Measurements from ENCODE around the gene WWOX. TPM values are rescaled to one million over a fixed set of nuclear protein-coding genes. Genes with fewer than 3 reads are reported as not detected.

WWOX gene
- total and polyA plus RNA-seq, 4 donors: 5.4 to 61.5 (median 18.4) TPM

DNA sequence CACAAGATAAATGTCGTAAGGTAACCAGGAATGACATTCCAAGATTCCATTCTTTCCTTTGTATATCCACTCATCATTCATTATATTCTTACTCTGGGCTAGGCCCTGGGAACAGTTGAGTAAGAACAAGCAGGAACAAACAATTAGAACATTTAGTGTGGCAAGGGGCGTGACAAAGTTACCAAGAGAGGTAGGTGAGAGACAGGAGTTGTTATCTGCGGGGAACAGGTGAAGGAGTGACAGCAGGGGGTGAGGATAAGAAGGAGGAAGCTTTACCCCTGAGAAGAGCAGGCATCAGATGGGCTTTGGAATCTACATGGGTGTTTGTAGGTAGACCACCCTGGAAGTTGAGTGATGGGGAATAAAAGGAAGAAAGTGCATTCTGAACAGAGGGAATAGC lies 568.9 kb downstream of the WWOX start:
- no peaks in the 10 kb centered on the region for H3K9me3 ChIP-seq (ENCODE audit: control insufficient read depth in 4 of 4, insufficient read depth in 3 of 4, low read length in 3 of 4)
- no peak for ATAC-seq (ENCODE audit: insufficient read depth, low FRiP score)
- DNase-seq: no peak
- H3K36me3 ChIP-seq (ENCODE audit: control insufficient read depth in 4 of 4, insufficient read depth in 4 of 4, low read length in 4 of 4): no peaks in the 10 kb centered on the region
- H3K27ac ChIP-seq (ENCODE audit: low read depth in 1 of 2, low read length in 1 of 2): no peak overlapping the region
- no peak overlapping the region for H3K4me3 ChIP-seq
- H3K27me3 ChIP-seq (ENCODE audit: control insufficient read depth in 3 of 3, insufficient read depth in 3 of 3, low read length in 2 of 3): no peaks in the 10 kb centered on the region
- 92 to 93% methylated on average over 3 of the region's 3 CpGs for WGBS, 2 donors
- TF ChIP-seq, protein P1, sequence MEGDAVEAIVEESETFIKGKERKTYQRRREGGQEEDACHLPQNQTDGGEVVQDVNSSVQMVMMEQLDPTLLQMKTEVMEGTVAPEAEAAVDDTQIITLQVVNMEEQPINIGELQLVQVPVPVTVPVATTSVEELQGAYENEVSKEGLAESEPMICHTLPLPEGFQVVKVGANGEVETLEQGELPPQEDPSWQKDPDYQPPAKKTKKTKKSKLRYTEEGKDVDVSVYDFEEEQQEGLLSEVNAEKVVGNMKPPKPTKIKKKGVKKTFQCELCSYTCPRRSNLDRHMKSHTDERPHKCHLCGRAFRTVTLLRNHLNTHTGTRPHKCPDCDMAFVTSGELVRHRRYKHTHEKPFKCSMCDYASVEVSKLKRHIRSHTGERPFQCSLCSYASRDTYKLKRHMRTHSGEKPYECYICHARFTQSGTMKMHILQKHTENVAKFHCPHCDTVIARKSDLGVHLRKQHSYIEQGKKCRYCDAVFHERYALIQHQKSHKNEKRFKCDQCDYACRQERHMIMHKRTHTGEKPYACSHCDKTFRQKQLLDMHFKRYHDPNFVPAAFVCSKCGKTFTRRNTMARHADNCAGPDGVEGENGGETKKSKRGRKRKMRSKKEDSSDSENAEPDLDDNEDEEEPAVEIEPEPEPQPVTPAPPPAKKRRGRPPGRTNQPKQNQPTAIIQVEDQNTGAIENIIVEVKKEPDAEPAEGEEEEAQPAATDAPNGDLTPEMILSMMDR (IDR thresholded peaks at IDR 0.05; ENCODE audit: control extremely low read depth, extremely low read depth): no peak
- no peak overlapping the region for H3K9ac ChIP-seq (ENCODE audit: insufficient read depth in 1 of 2, low read length in 2 of 2)
- peaks cover 0 to 8% (median 5%) of the 10 kb centered on the region in 5 donors for H3K4me1 ChIP-seq (ENCODE audit: control insufficient read depth in 5 of 5, insufficient read depth in 5 of 5, low read length in 5 of 5)

DNA sequence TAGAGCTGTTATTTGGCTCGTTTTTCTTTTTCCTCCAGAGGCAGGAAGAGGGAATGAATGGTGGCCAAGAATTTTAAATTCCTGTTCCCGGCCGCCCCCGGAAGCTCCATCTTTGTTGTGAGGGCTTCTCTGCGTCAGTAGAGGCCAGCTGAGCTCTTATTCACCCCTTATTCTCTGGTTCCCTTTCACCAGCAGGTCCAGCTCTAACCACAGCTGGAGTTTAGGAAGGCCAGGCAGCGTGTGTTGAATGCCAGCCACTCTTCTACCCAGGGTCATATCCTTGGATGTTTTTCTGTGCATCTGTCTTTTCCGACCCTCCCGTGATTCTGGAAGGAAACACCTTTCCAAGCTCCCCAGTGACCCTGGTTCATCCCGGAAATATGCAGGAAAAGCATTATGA lies 570.5 kb downstream of the WWOX start:
- no peak overlapping the region for H3K9ac ChIP-seq (ENCODE audit: insufficient read depth in 1 of 2, low read length in 2 of 2)
- no peaks in the 10 kb centered on the region for H3K9me3 ChIP-seq (ENCODE audit: control insufficient read depth in 4 of 4, insufficient read depth in 3 of 4, low read length in 3 of 4)
- H3K4me1 ChIP-seq (ENCODE audit: control insufficient read depth in 5 of 5, insufficient read depth in 5 of 5, low read length in 5 of 5): peaks cover 0 to 8% (median 5%) of the 10 kb centered on the region in 5 donors
- WGBS, 2 donors: 53 to 65% methylated on average over 9 of the region's 9 CpGs
- H3K27me3 ChIP-seq (ENCODE audit: control insufficient read depth in 3 of 3, insufficient read depth in 3 of 3, low read length in 2 of 3): no peaks in the 10 kb centered on the region
- TF ChIP-seq, protein P1 (IDR thresholded peaks at IDR 0.05; ENCODE audit: control extremely low read depth, extremely low read depth): no peak
- no peaks in the 10 kb centered on the region for H3K36me3 ChIP-seq (ENCODE audit: control insufficient read depth in 4 of 4, insufficient read depth in 4 of 4, low read length in 4 of 4)
- DNase-seq (peak; percentile 55 to 81 (median 73)), ATAC-seq (ENCODE audit: insufficient read depth, low FRiP score) (no peak)
- peak overlapping the region; percentile 10 to 83 for H3K27ac ChIP-seq (ENCODE audit: low read depth in 1 of 2, low read length in 1 of 2)
- no peak overlapping the region for H3K4me3 ChIP-seq

DNA sequence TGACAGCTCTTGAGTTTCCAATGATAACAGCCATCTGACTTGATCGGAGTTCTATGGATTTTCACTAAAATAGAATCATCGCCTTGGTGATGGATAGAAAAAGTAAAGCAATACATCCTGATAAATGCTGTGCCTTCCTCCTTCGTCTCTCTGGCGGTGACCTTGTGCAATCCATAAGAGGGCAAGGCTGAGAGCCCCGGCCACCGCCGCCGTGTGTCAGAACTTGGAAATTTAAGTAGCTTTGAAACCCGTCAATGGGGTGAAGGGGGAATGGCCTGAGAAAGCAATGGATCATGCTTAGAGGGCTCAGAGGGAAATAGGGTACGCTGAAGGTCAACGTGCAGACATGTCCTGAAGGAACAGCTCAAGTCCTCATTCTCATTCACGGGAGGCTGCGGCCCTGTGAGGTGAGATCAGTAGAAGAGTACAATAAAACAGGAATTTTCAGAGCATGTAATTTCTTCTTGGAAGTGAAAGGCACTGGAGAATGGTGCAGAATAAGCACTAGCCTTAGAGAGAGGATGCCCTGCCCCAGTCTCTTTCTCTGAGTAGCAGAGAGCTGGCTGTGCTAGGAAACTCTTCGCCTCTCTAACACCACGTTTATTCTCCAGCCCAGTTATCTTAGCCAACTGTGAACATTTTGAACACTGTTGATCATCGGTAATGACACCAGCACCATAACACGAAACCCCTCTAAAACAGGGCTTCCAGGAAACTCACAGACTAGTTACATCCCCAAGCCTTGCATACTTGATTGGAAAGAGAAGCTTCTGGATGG lies 573.5 kb downstream of the WWOX start:
- no peak overlapping the region for H3K27ac ChIP-seq (ENCODE audit: low read depth in 1 of 2, low read length in 1 of 2)
- DNase-seq (no peak), ATAC-seq (ENCODE audit: insufficient read depth, low FRiP score) (no peak)
- no peak overlapping the region for H3K9ac ChIP-seq (ENCODE audit: insufficient read depth in 1 of 2, low read length in 2 of 2)
- H3K4me3 ChIP-seq: no peak overlapping the region
- H3K27me3 ChIP-seq (ENCODE audit: control insufficient read depth in 3 of 3, insufficient read depth in 3 of 3, low read length in 2 of 3): no peaks in the 10 kb centered on the region
- H3K9me3 ChIP-seq (ENCODE audit: control insufficient read depth in 4 of 4, insufficient read depth in 3 of 4, low read length in 3 of 4): no peaks in the 10 kb centered on the region
- TF ChIP-seq, protein P1 (IDR thresholded peaks at IDR 0.05; ENCODE audit: control extremely low read depth, extremely low read depth): no peak
- H3K4me1 ChIP-seq (ENCODE audit: control insufficient read depth in 5 of 5, insufficient read depth in 5 of 5, low read length in 5 of 5): peaks cover 0 to 27% (median 14%) of the 10 kb centered on the region in 5 donors
- WGBS, 2 donors: 93 to 94% methylated on average over 17 of the region's 17 CpGs
- H3K36me3 ChIP-seq (ENCODE audit: control insufficient read depth in 4 of 4, insufficient read depth in 4 of 4, low read length in 4 of 4): no peaks in the 10 kb centered on the region
